Measurements from ENCODE around the gene HMMR. TPM values are rescaled to one million over a fixed set of nuclear protein-coding genes. Genes with fewer than 3 reads are reported as not detected.
A peak's percentile ranks its signal among the peaks of the same experiment; 100 is the strongest.

The HMMR gene
- total and polyA plus RNA-seq, 9 of the 15 experiments (the other 6 are each of a cell fraction or from before 2014, with no cell fraction given), result 74.9 to 133 (median 90.8) TPM

DNA sequence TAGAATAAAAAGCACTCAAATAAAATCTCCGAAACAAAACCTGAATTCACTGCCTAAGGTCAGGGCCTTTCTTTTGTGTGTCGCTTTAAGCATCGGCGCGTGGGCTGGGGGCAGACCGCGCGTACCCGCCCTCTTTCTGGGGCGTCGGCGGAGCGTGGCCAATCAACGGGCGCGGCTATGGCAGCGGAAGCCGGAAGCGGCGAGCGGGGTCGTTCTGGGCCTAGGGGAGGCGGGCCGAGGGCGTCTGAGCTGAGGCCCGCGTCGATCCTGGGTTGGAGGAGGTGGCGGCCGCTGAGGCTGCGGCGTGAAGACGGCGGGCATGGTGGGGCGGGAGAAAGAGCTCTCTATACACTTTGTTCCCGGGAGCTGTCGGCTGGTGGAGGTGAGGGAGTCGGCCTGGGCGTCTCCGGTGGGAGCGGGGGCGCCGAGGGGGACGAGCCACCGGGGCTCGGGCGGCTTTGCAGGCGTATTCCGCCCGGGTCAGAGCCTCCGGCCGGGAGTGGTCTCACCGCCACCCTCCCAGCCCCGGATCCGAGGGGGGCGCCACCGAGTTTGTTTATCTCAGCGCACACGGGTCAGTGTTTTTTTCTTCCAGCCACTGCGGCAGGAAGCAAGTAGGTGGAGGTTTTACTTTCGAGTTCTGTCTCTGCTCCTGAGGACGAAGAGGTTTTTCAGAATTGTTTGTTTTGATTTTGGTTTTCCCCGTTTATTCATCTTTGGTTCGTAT lies 45.1 kb downstream of the HMMR start, which contains the start of gene MAT2B (continued):
- TF ChIP-seq POLR2B (IDR thresholded peaks at IDR 0.05; ENCODE audit: low read depth, partially characterized antibody) (peak; percentile 92), FOXP4 (CRISPR knock-in tag; IDR thresholded peaks at IDR 0.05; ENCODE audit: borderline replicate concordance) (no peak), ZKSCAN8 (CRISPR knock-in tag; IDR thresholded peaks at IDR 0.05) (no peak), ZNF165 (CRISPR knock-in tag; IDR thresholded peaks at IDR 0.05; ENCODE audit: borderline replicate concordance) (no peak), ZNF124 (CRISPR knock-in tag; IDR thresholded peaks at IDR 0.05) (no peak), ATF7 (IDR thresholded peaks at IDR 0.05) (peak; percentile 67; the same call in 1 of the 2 replicates), RBM14 (IDR thresholded peaks at IDR 0.05; ENCODE audit: borderline replicate concordance, insufficient read depth, low read depth, low read length) (no peak), TBP (optimal IDR thresholded peaks at IDR 0.05; ENCODE audit: low read depth, low read length) (peak; percentile 66), GATAD2B (IDR thresholded peaks at IDR 0.05; ENCODE audit: borderline replicate concordance) (peak; percentile 40; the same call in 1 of the 2 replicates), DPF2 (IDR thresholded peaks at IDR 0.05) (no peak), ZBTB17 (CRISPR knock-in tag; IDR thresholded peaks at IDR 0.05) (no peak), SAP30 (IDR thresholded peaks at IDR 0.05; ENCODE audit: borderline replicate concordance, insufficient read depth, low read depth, low read length, poor library complexity, severe bottlenecking) (peak; percentile 56), YY1 (IDR thresholded peaks at IDR 0.05; ENCODE audit: borderline replicate concordance in 1 of 3, control insufficient read depth in 1 of 3, extremely low read depth in 1 of 3, insufficient read depth in 3 of 3, insufficient read length in 1 of 3, insufficient replicate concordance in 2 of 3, low read depth in 1 of 3, low read length in 2 of 3) (peak; percentile 14 to 78 (median 57)), ZNF354B (CRISPR knock-in tag; IDR thresholded peaks at IDR 0.05) (no peak), SPI1 (IDR thresholded peaks at IDR 0.05; ENCODE audit: borderline replicate concordance, low read depth, low read length) (0 out of 2 replicates have a peak, but pooled peaks have one; percentile 12), IFI16 (CRISPR knock-in tag; IDR thresholded peaks at IDR 0.05) (no peak), BCLAF1 (IDR thresholded peaks at IDR 0.05; ENCODE audit: borderline replicate concordance in 1 of 2, control insufficient read depth in 1 of 2, low read depth in 2 of 2, low read length in 1 of 2) (0 out of 4 replicates have a peak, but pooled peaks of 1 of the 2 experiments have one; percentile 20), E2F3 (CRISPR knock-in tag; IDR thresholded peaks at IDR 0.05) (no peak)
- TF ChIP-seq, protein P1, sequence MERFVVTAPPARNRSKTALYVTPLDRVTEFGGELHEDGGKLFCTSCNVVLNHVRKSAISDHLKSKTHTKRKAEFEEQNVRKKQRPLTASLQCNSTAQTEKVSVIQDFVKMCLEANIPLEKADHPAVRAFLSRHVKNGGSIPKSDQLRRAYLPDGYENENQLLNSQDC (CRISPR knock-in tag; IDR thresholded peaks at IDR 0.05), result no peak
- TF ChIP-seq, protein P2, sequence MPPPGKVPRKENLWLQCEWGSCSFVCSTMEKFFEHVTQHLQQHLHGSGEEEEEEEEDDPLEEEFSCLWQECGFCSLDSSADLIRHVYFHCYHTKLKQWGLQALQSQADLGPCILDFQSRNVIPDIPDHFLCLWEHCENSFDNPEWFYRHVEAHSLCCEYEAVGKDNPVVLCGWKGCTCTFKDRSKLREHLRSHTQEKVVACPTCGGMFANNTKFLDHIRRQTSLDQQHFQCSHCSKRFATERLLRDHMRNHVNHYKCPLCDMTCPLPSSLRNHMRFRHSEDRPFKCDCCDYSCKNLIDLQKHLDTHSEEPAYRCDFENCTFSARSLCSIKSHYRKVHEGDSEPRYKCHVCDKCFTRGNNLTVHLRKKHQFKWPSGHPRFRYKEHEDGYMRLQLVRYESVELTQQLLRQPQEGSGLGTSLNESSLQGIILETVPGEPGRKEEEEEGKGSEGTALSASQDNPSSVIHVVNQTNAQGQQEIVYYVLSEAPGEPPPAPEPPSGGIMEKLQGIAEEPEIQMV (tag; conservative IDR thresholded peaks at IDR 0.05; ENCODE audit: low read depth), result no peak

Measured in K562 (cell line).